CD4-positive, alpha-beta T cell (primary cell): ENCODE measurements around the gene KSR2. TPM values are rescaled to one million over a fixed set of nuclear protein-coding genes. Genes with fewer than 3 reads are reported as not detected.

Experiments
- ATAC-seq: fragments of 200-7000 bp; cut with Tn5 transposase; one replicate; pipeline ENCODE4 v1.10.0; 2022; ENCODE audit warnings: mild to moderate bottlenecking; ENCODE audit not compliant: poor library complexity
- CTCF ChIA-PET: fragments of 350-600 bp; sonication (Branson Sonifier 250); formaldehyde crosslinking; loops from one replicate; lab custom pipeline; 2021; ENCODE audit warnings: antibody characterized with exemption, inconsistent platforms; lab: Charles Lee
- POLR2A ChIA-PET: fragments of 350-600 bp; sonication (Branson Sonifier 250); formaldehyde crosslinking; loops from one replicate; lab custom pipeline; 2021; ENCODE audit warnings: antibody characterized with exemption, inconsistent platforms; lab: Charles Lee
- DNase-seq, 14 experiments: peaks; one replicate each; pipeline ENCODE4 v3.0.0-alpha.2; 2013 to 2020; ENCODE audit warnings: mixed read lengths in 2 of 14
- H3K27ac ChIP-seq, 2 donors: one replicate each; pipeline versions ENCODE4 v1.5.1 to v1.7.0; 2013; ENCODE audit warnings: low read length in 2 of 2, low read depth in 1 of 2, mild to moderate bottlenecking in 1 of 2
- H3K27me3 ChIP-seq, 2 experiments: 1 replicate in 1 of 2; 2 replicates in 1 of 2; pipeline versions ENCODE4 v1.6.1 to v1.7.0; 2013; ENCODE audit warnings: low read length in 2 of 2, control low read depth in 1 of 2, mild to moderate bottlenecking in 1 of 2, moderate library complexity in 1 of 2; ENCODE audit not compliant: insufficient read depth in 2 of 2, control insufficient read depth in 1 of 2
- H3K36me3 ChIP-seq: one replicate; pipeline ENCODE4 v1.6.1; 2013; ENCODE audit warnings: low read length, control low read depth; ENCODE audit not compliant: insufficient read depth
- H3K4me1 ChIP-seq: one replicate; pipeline ENCODE4 v1.6.1; 2013; ENCODE audit warnings: low read length, control low read depth; ENCODE audit not compliant: insufficient read depth
- H3K4me3 ChIP-seq: one replicate; pipeline ENCODE4 v1.5.1; 2013; ENCODE audit warnings: mild to moderate bottlenecking, low read length, moderate library complexity
- H3K9me3 ChIP-seq, 2 experiments: 1 replicate in 1 of 2; 2 replicates in 1 of 2; pipeline versions ENCODE4 v1.6.1 to v1.7.0; 2013; ENCODE audit warnings: low read length in 2 of 2, mild to moderate bottlenecking in 2 of 2, control low read depth in 1 of 2, moderate library complexity in 1 of 2; ENCODE audit not compliant: control insufficient read depth in 1 of 2, insufficient read depth in 1 of 2
- H3K27ac Mint-ChIP-seq: one replicate; pipeline ENCODE4 v1.8.0; 2020; ENCODE audit warnings: mixed read lengths
- H3K27me3 Mint-ChIP-seq: one replicate; pipeline ENCODE4 v1.8.0; 2021; ENCODE audit warnings: mixed read lengths
- H3K36me3 Mint-ChIP-seq: one replicate; pipeline ENCODE4 v1.8.0; 2021; ENCODE audit warnings: low read depth, mixed read lengths
- H3K4me1 Mint-ChIP-seq: one replicate; pipeline ENCODE4 v1.8.0; 2021; ENCODE audit warnings: low read depth, mixed read lengths
- H3K4me3 Mint-ChIP-seq: one replicate; pipeline ENCODE4 v1.8.0; 2020; ENCODE audit warnings: mild to moderate bottlenecking, mixed read lengths
- H3K9me3 Mint-ChIP-seq: one replicate; pipeline ENCODE4 v1.8.0; 2020; ENCODE audit warnings: mixed read lengths
- intact Hi-C, 2 experiments: fragments of 100-400 bp; cut with DNase I in 1 of 2; cut with micrococcal nuclease in 1 of 2; formaldehyde crosslinking; loops; one replicate each; pipeline versions ENCODE4 v1.15.1 to v1.9.0; 2023 to 2025; cut with DNase I, micrococcal nuclease
- total RNA-seq, 174 experiments: library from RNA in 2 of 174; stranded (reverse) in 2 of 174; gene quantifications; one replicate each; pipeline ENCODE4 v1.2.3 and lab custom pipeline; 2021 to 2026
- TF ChIP-seq, protein P1 (sequence below): fragments of 200-600 bp; IDR thresholded peaks from one replicate; pipeline ENCODE4 v1.8.0; 2022; ENCODE audit warnings: antibody characterized with exemption, mild to moderate bottlenecking

The KSR2 gene
- total RNA-seq, 2 experiments from 2014 or later = 0.05 to 0.17 TPM

DNA sequence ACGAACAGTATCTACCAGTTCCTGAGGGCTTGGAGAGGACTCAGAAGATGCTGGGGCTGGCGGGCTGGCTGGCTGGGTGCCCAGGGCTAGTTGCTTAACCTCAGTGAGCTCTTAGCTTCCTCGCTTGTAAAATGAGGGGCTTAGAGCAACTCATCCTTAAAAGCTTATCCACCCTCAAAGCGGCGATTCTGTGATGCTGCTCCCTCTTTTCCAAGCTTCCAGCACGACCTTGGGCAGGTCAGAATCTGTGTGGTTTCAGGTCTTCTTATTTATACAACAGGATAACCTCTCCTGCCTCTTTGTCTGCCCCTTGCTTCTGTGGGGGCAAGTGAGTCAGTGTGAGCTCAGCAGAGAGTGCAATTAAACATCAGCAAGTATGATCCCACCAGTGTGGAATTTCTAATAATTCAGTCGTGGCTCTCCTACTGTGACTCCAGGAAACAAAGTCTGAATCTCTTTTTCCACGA is 281.8 kb downstream of the KSR2 start:
- POLR2A ChIA-PET = no interaction called here
- no peaks in the 10 kb centered on the region for H3K4me1 ChIP-seq
- no peaks in the 10 kb centered on the region for H3K36me3 Mint-ChIP-seq
- H3K27me3 Mint-ChIP-seq = peaks cover 21% of the 10 kb centered on the region
- H3K9me3 Mint-ChIP-seq = peaks cover 6% of the 10 kb centered on the region
- peaks cover 0 to 21% of the 10 kb centered on the region in 2 experiments for H3K9me3 ChIP-seq
- H3K27ac ChIP-seq = no peak overlapping the region
- peaks cover 0 to 8% of the 10 kb centered on the region in 2 experiments for H3K27me3 ChIP-seq
- TF ChIP-seq, protein P1, sequence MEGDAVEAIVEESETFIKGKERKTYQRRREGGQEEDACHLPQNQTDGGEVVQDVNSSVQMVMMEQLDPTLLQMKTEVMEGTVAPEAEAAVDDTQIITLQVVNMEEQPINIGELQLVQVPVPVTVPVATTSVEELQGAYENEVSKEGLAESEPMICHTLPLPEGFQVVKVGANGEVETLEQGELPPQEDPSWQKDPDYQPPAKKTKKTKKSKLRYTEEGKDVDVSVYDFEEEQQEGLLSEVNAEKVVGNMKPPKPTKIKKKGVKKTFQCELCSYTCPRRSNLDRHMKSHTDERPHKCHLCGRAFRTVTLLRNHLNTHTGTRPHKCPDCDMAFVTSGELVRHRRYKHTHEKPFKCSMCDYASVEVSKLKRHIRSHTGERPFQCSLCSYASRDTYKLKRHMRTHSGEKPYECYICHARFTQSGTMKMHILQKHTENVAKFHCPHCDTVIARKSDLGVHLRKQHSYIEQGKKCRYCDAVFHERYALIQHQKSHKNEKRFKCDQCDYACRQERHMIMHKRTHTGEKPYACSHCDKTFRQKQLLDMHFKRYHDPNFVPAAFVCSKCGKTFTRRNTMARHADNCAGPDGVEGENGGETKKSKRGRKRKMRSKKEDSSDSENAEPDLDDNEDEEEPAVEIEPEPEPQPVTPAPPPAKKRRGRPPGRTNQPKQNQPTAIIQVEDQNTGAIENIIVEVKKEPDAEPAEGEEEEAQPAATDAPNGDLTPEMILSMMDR = no peak
- no peak overlapping the region for H3K4me3 Mint-ChIP-seq
- CTCF ChIA-PET = no interaction called here
- ATAC-seq = no peak
- no peaks in the 10 kb centered on the region for H3K36me3 ChIP-seq
- no peak for DNase-seq
- H3K4me1 Mint-ChIP-seq = no peaks in the 10 kb centered on the region
- H3K27ac Mint-ChIP-seq = no peak overlapping the region
- no peak overlapping the region for H3K4me3 ChIP-seq
- intact Hi-C loops = no loop called here

DNA sequence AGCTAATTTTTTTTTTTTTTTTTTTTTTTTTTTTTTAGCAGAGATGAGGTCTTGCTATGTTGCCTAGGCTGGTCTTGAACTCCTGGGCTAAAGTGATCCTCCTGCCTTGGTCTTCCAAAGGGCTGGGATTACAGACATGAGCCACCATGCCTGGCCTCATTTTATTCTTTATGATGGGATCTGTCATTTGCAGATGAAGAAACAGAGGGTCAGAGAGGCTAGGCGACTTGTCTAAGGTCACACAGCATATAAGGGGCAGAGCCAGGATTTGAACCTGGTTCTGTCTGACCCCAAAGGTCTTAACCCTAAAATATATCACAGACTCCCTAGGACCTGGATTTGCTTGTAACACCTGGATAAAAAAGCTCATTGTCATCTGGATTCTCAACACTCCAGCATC is 282.6 kb downstream of the KSR2 start:
- no peak overlapping the region for H3K4me3 Mint-ChIP-seq
- CTCF ChIA-PET = interaction anchor here (0.6 kb wide), 1 partner anchor 125 kb away, joined by 3 read pairs; no protein-coding TSS in a partner anchor

DNA sequence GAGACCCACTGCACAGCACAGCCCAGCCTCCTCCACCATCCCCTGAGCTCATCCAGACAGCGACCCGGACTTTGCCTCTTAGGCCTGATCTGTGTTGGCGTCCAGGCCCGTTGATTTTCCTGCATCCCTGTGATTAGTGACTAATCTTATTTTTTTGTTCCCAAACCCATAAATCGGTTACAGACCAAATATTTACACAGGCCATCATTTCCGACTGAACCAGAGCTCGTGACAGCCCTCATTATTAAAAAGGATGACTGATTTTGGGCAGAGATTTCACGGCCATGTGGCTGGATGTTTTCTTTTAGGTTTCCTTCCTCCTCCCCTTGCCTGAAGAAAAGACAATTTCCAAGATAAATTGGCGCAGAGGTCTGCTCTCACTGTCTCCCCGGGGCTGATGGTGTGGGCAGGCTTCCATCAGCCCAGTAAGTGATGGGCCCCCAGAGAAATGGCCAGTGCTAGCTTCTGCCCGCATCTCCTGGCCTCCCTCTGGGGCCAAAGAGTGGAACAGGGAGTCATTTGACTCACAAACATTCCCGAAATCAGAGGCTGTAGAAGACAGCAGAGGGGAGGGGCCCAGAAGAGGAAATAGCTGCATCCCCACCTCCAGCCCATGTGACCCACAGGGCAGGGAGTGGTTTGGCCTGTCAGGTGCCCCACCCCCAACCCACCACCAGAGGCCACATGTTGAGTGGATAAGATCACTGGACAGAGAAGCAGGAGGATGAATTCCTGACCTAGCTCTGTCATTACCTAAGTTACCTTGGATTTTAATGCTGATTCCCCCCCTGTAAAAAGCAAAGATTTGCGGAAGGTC is 283.5 kb downstream of the KSR2 start:
- Histone ChIP-seq H3K27ac (no peak overlapping the region), H3K36me3 (no peaks in the 10 kb centered on the region), H3K27me3 (peaks cover 0 to 8% of the 10 kb centered on the region in 2 experiments), H3K4me1 (no peaks in the 10 kb centered on the region), H3K9me3 (peaks cover 0 to 16% of the 10 kb centered on the region in 2 experiments), H3K4me3 (no peak overlapping the region)
- Mint-ChIP-seq H3K36me3 (no peaks in the 10 kb centered on the region), H3K27ac (no peak overlapping the region), H3K9me3 (peaks cover 8% of the 10 kb centered on the region), H3K27me3 (peaks cover 23% of the 10 kb centered on the region), H3K4me3 (no peak overlapping the region), H3K4me1 (no peaks in the 10 kb centered on the region)
- ChIA-PET CTCF (no interaction called here), POLR2A (no interaction called here)
- DNase-seq (no peak), ATAC-seq (no peak)
- intact Hi-C loops = no loop called here
- TF ChIP-seq, protein P1 = no peak

More for the DNA sequence above, 282.6 kb downstream of the KSR2 start:
- peaks cover 0 to 17% of the 10 kb centered on the region in 2 experiments for H3K9me3 ChIP-seq
- H3K36me3 ChIP-seq = no peaks in the 10 kb centered on the region
- H3K4me3 ChIP-seq = no peak overlapping the region
- no peaks in the 10 kb centered on the region for H3K4me1 ChIP-seq
- TF ChIP-seq, protein P1 = no peak
- Mint-ChIP-seq H3K4me1 (no peaks in the 10 kb centered on the region), H3K36me3 (no peaks in the 10 kb centered on the region), H3K27ac (no peak overlapping the region), H3K27me3 (peaks cover 23% of the 10 kb centered on the region), H3K9me3 (peaks cover 6% of the 10 kb centered on the region)
- intact Hi-C loops = no loop called here
- H3K27me3 ChIP-seq = peaks cover 0 to 8% of the 10 kb centered on the region in 2 experiments
- POLR2A ChIA-PET = no interaction called here
- no peak overlapping the region for H3K27ac ChIP-seq
- ATAC-seq = no peak
- no peak for DNase-seq
